ENCODE measurements around the gene VPS18.

GRCh38 chr15:40943764-40944365 lies 49.6 kb downstream of the VPS18 start:
- TF ChIP-seq CTCF (IDR thresholded peaks at IDR 0.05; ENCODE audit: insufficient read depth, low read depth, low read length) (no peak), EZH2 (IDR thresholded peaks at IDR 0.05; ENCODE audit: insufficient read depth, low read length) (no peak)

All from astrocyte (in vitro differentiated cells and primary cell).